Prostate gland (tissue), 2 donors: ENCODE measurements around the gene CNTNAP2.

ENCODE experiments used
- CTCF ChIP-seq, 4 experiments: fragments of 200-600 bp in 2 of 4; fragments of 450-650 bp in 2 of 4; sonication (generic) in 2 of 4; IDR thresholded peaks; 1 replicate in 3 of 4; 2 replicates in 1 of 4; pipeline ENCODE4 v1.5.1; 2016 to 2019; ENCODE audit warnings: antibody characterized with exemption in 4 of 4, mild to moderate bottlenecking in 2 of 4, moderate library complexity in 2 of 4
- POLR2A ChIP-seq: fragments of 450-650 bp; IDR thresholded peaks from one replicate; pipeline ENCODE4 v1.6.1; 2016; ENCODE audit warnings: antibody characterized with exemption, mild to moderate bottlenecking
- POLR2AphosphoS5 ChIP-seq: sonication (generic); formaldehyde crosslinking; IDR thresholded peaks from one replicate; pipeline ENCODE4 v1.6.1; 2017; ENCODE audit warnings: antibody characterized with exemption

- TF ChIP-seq CTCF (IDR thresholded peaks at IDR 0.05) (no peak), POLR2AphosphoS5 (no peak), POLR2A (no peak)
Measured at GRCh38 chr7:146702898-146703297, 586.3 kb downstream of the CNTNAP2 start.
